GM12865 (cell line): Measurements from ENCODE around the gene DDX53.

Experiments used
- DNase-seq: peaks from one replicate; pipeline ENCODE4 v3.0.0; 2010; ENCODE audit warnings: low read depth
- H3K4me3 ChIP-seq: 2 replicates; pipeline ENCODE4 v1.5.1; 2011; ENCODE audit warnings: mild to moderate bottlenecking, low read depth, low read length, control low read depth
- CTCF ChIP-seq: IDR thresholded peaks from 2 replicates; pipeline ENCODE4 v1.5.1; 2011; ENCODE audit warnings: low read length, control low read depth, low read depth, inconsistent platforms; ENCODE audit not compliant: insufficient read depth; ENCODE audit errors: missing control alignments

DDX53 gene

GRCh38 chrX:23046443-23046842, 46.7 kb downstream of the DDX53 start:
- no peak for TF ChIP-seq CTCF
- DNase-seq: no peak
- H3K4me3 ChIP-seq: no peak overlapping the region

- DNase-seq: no peak
- no peak for TF ChIP-seq CTCF
These were observed 49.2 kb downstream of the DDX53 start for GRCh38 chrX:23048806-23049573.

GRCh38 chrX:23052324-23052723, 52.6 kb downstream of the DDX53 start:
- DNase-seq: no peak
- H3K4me3 ChIP-seq: no peak overlapping the region

More at GRCh38 chrX:23048806-23049573, 49.2 kb downstream of the DDX53 start:
- H3K4me3 ChIP-seq: no peak overlapping the region

More at GRCh38 chrX:23052324-23052723, 52.6 kb downstream of the DDX53 start:
- TF ChIP-seq CTCF: no peak
